K562 (cell line): Measurements from ENCODE around the gene SLC17A2. TPM values are rescaled to one million over a fixed set of nuclear protein-coding genes. Genes with fewer than 3 reads are reported as not detected.

Source experiments
- ATAC-seq: fragments of 200-7000 bp; cut with Tn5 transposase; 3 replicates; pipeline ENCODE4 v1.9.1; 2020; ENCODE audit warnings: moderate library complexity
- BruUV-seq: library from RNA; stranded (reverse); fragments of 400-500 nt; replicated peaks from 2 replicates; lab custom pipeline; 2021; lab: Mats Ljungman, UMichigan
- CTCF ChIA-PET: fragments of 300-600 bp; formaldehyde crosslinking; extraction: SDS; loops from one replicate; lab custom pipeline; 2021; ENCODE audit warnings: low intra/inter-chr PET ratio; lab: Yijun Ruan, JAX
- POLR2A ChIA-PET: fragments of 300-600, 350-650 bp; sonication (Branson Sonifier 250); formaldehyde crosslinking; extraction: SDS; loops from one replicate; lab custom pipeline; 2021; ENCODE audit warnings: antibody characterized with exemption, inconsistent platforms; lab: Yijun Ruan, JAX
- DNase-seq, 4 experiments: peaks; one replicate each; pipeline versions ENCODE4 v3.0.0 to v3.0.0-alpha.2; 2011 to 2018; ENCODE audit warnings: low spot score in 3 of 4, mixed read lengths in 3 of 4; ENCODE audit errors: extremely low read depth in 1 of 4
- FAIRE-seq: peaks from 2 replicates; lab custom pipeline; 2011; peaks lifted over from hg19 to GRCh38; lab: Jason Lieb, UNC
- H2AFZ ChIP-seq: 2 replicates; pipeline ENCODE4 v1.6.0; 2011; ENCODE audit warnings: low read depth, low read length, control low read depth, inconsistent platforms
- H3K27ac ChIP-seq: fragments of 200-600 bp; 3 replicates; pipeline ENCODE4 v1.8.0; 2011; ENCODE audit warnings: low read depth, mild to moderate bottlenecking, control low read depth, inconsistent platforms, low read length, moderate library complexity, mixed read lengths; ENCODE audit errors: extremely low read depth
- H3K27me3 ChIP-seq, 2 experiments: fragments of 300-600 bp in 1 of 2; 2 replicates in 1 of 2; 3 replicates in 1 of 2; pipeline versions ENCODE4 v1.6.0 to v1.8.0; 2011; ENCODE audit warnings: inconsistent platforms in 2 of 2, low read length in 2 of 2, mild to moderate bottlenecking in 1 of 2, mixed read lengths in 1 of 2, moderate library complexity in 1 of 2; ENCODE audit not compliant: control insufficient read depth in 2 of 2, insufficient read depth in 2 of 2
- H3K36me3 ChIP-seq: fragments of 300-600 bp; 3 replicates; pipeline ENCODE4 v1.8.0; 2011; ENCODE audit warnings: mild to moderate bottlenecking, low read length, inconsistent platforms; ENCODE audit not compliant: control insufficient read depth, insufficient read depth
- H3K4me1 ChIP-seq, 2 experiments: fragments of 200-600 bp in 1 of 2; replicated peaks in 1 of 2; 2 replicates in 1 of 2; 3 replicates in 1 of 2; pipeline versions ENCODE4 v1.5.1 to v1.8.0; 2011; ENCODE audit warnings: inconsistent platforms in 2 of 2, low read length in 2 of 2, mild to moderate bottlenecking in 1 of 2, mixed read lengths in 1 of 2, moderate library complexity in 1 of 2; ENCODE audit not compliant: control insufficient read depth in 2 of 2, insufficient read depth in 2 of 2
- H3K4me2 ChIP-seq: 2 replicates; pipeline ENCODE4 v1.6.1; 2011; ENCODE audit warnings: low read length, control low read depth, inconsistent platforms, mixed read lengths; ENCODE audit not compliant: insufficient read depth
- H3K4me3 ChIP-seq: fragments of 200-600 bp; sonication (generic), shearing (Covaris generic); 2 replicates; pipeline ENCODE4 v1.5.1; 2016; ENCODE audit warnings: control low read depth, inconsistent platforms
- H3K79me2 ChIP-seq: fragments of 200-600 bp; 3 replicates; pipeline ENCODE4 v1.8.0; 2011; ENCODE audit warnings: low read length, inconsistent platforms; ENCODE audit not compliant: control insufficient read depth, insufficient read depth
- H3K9ac ChIP-seq, 2 experiments: 2 replicates each; pipeline versions ENCODE4 v1.6.0 to v1.6.1; 2011; ENCODE audit warnings: low read depth in 2 of 2, low read length in 2 of 2, control low read depth in 1 of 2, inconsistent platforms in 1 of 2, mild to moderate bottlenecking in 1 of 2, mixed read lengths in 1 of 2; ENCODE audit not compliant: insufficient read depth in 1 of 2
- H3K9me1 ChIP-seq: one replicate; pipeline ENCODE4 v1.6.0; 2011; ENCODE audit warnings: inconsistent platforms, mild to moderate bottlenecking, low read length, moderate library complexity; ENCODE audit not compliant: control insufficient read depth, insufficient read depth
- H3K9me3 ChIP-seq: replicated peaks from 2 replicates; pipeline ENCODE4 v1.5.1; 2011; ENCODE audit warnings: low read depth, low read length, inconsistent platforms; ENCODE audit not compliant: control insufficient read depth, insufficient read depth
- H4K20me1 ChIP-seq: replicated peaks from 2 replicates; pipeline ENCODE4 v1.6.1; 2011; ENCODE audit warnings: low read length, inconsistent platforms, mixed read lengths; ENCODE audit not compliant: control insufficient read depth, insufficient read depth
- BCL6 ChIP-seq: fragments of 250-450 bp; sonication (Bioruptor Pico); IDR thresholded peaks from 2 replicates; pipeline ENCODE4 v1.4.0; 2020
- GATA2 ChIP-seq: sonication (generic); formaldehyde crosslinking; IDR thresholded peaks from 2 replicates; pipeline ENCODE4 v1.4.0; 2020; ENCODE audit warnings: mild to moderate bottlenecking, missing genetic modification reagents
- IFI16 ChIP-seq: fragments of 250-450 bp; sonication (Bioruptor Pico); IDR thresholded peaks from 2 replicates; pipeline ENCODE4 v2.1.2; 2022; ENCODE audit warnings: mild to moderate bottlenecking, inconsistent platforms
- MTA1 ChIP-seq: fragments of 450-650 bp; IDR thresholded peaks from 2 replicates; pipeline ENCODE4 v1.6.1; 2017; ENCODE audit warnings: borderline replicate concordance
- NR3C1 ChIP-seq: sonication (generic); formaldehyde crosslinking; IDR thresholded peaks from 2 replicates; pipeline ENCODE4 v1.8.1; 2022; ENCODE audit warnings: missing genetic modification reagents
- NR4A1 ChIP-seq, 2 experiments: fragments of 250-450 bp in 1 of 2; fragments of 450-650 bp in 1 of 2; sonication (Bioruptor Pico) in 1 of 2; IDR thresholded peaks; 2 replicates each; pipeline versions ENCODE4 v1.4.0 to v1.6.1; 2016 to 2020; ENCODE audit warnings: mild to moderate bottlenecking in 2 of 2, missing compliant biosample characterization in 1 of 2, missing genetic modification characterization in 1 of 2, moderate library complexity in 1 of 2
- RAD51 ChIP-seq: fragments of 450-650 bp; IDR thresholded peaks from 2 replicates; pipeline ENCODE4 v1.7.1; 2016; ENCODE audit warnings: low read depth, mild to moderate bottlenecking, borderline replicate concordance
- TFAM ChIP-seq: fragments of 250-450 bp; sonication (Bioruptor Pico); conservative IDR thresholded peaks from 2 replicates; pipeline ENCODE4 v1.5.0; 2021; ENCODE audit warnings: mild to moderate bottlenecking, moderate library complexity
- THRAP3 ChIP-seq: fragments of 450-650 bp; IDR thresholded peaks from 2 replicates; pipeline ENCODE4 v1.6.1; 2016; ENCODE audit warnings: mild to moderate bottlenecking, inconsistent platforms, borderline replicate concordance
- ZNF778 ChIP-seq: fragments of 450-650 bp; formaldehyde crosslinking; IDR thresholded peaks from 2 replicates; pipeline ENCODE4 v1.4.0; 2020; ENCODE audit warnings: mild to moderate bottlenecking, moderate library complexity
- WGBS: fragments of 100-300 bp; shearing (Covaris generic); methylation state at CpG from one replicate; pipeline ENCODE4 v1.1.6; 2016; ENCODE audit warnings: low coverage, mixed read lengths; ENCODE audit not compliant: insufficient coverage; ENCODE audit errors: missing lambda C conversion rate; 5-methylcytosine and 5-hydroxymethylcytosine counted together
- in situ Hi-C: fragments of 300-500 bp; cut with MboI; formaldehyde crosslinking; loops from 4 replicates; pipeline ENCODE4 v1.15.0; 2018; ENCODE audit warnings: inconsistent platforms, mixed read lengths
- intact Hi-C: fragments of 100-400 bp; cut with micrococcal nuclease; formaldehyde crosslinking; loops from 2 replicates; pipeline ENCODE4 v1.14.2; 2022
- polyA plus RNA-seq, 8 experiments: library from polyadenylated mRNA; depleted of rRNA in 4 of 8; stranded (reverse) in 5 of 8; unstranded in 3 of 8; fragments of >200 nt; fragmentation: Nextera tagmentation in 2 of 8; fragmentation: Illumina TruSeq in 1 of 8; extraction: Ambion mirVana in 2 of 8; extraction: Trizol in 1 of 8; gene quantifications; 2 replicates each; pipeline versions ENCODE4 v1.2.1 to v1.2.3, GENCODE V29; 2011 to 2014; ENCODE audit warnings: inconsistent platforms in 1 of 8, missing spikeins in 1 of 8
- total RNA-seq, 7 experiments: library from RNA; depleted of rRNA in 6 of 7; stranded (reverse); fragments of >200 nt in 6 of 7; fragmentation: Illumina TruSeq in 2 of 7; extraction: Trizol in 2 of 7; gene quantifications; 2 replicates each; pipeline versions ENCODE4 v1.2.1 to v1.2.3, GENCODE V29; 2011 to 2021; ENCODE audit warnings: low replicate concordance in 1 of 7
- TF ChIP-seq, protein P1 (sequence below): fragments of 450-650 bp; IDR thresholded peaks from 2 replicates; pipeline ENCODE4 v1.6.1; 2016; ENCODE audit warnings: low read depth
- TF ChIP-seq, protein P2 (sequence below): sonication (generic); formaldehyde crosslinking; IDR thresholded peaks from 2 replicates; pipeline ENCODE4 v1.8.1; 2023; ENCODE audit warnings: mild to moderate bottlenecking, missing genetic modification reagents

The SLC17A2 gene
- total and polyA plus RNA-seq, 9 of the 15 experiments (the other 6 are each of a cell fraction or from before 2014, with no cell fraction given) = not detected

DNA sequence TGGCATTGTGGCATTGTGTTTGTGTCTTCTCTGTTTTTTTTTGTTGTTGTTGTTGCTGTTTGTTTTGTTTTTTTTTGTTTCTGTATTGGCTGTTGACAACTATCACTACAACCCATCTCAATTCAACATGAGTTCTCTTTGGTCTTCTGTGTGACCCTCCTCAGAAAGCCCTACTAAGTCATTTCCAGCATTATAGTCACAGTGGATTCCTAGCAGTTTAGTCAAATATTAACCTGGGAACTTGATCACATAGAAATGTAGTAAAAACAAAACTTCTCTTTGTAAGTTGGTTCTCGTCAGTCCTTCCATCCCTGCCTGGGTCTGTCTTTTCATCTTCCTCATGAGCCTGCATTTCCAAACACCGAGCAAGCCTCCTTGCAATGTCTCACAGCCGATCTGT lies 16.8 kb downstream of the SLC17A2 start:
- H3K9me1 ChIP-seq = no peaks in the 10 kb centered on the region
- no peaks in the 10 kb centered on the region for H3K9me3 ChIP-seq
- FAIRE-seq (no peak), DNase-seq (no peak), ATAC-seq (no peak)
- POLR2A ChIA-PET = no interaction called here
- CTCF ChIA-PET = no interaction called here
- no peaks in the 10 kb centered on the region for H3K27me3 ChIP-seq
- no peak overlapping the region for H3K4me2 ChIP-seq
- intact Hi-C loops (no loop called here), in situ Hi-C loops (no loop called here)
- WGBS = 13% methylated on average over 3 of the region's 3 CpGs
- H2AFZ ChIP-seq = no peak overlapping the region
- no peaks in the 10 kb centered on the region for H3K36me3 ChIP-seq
- H3K4me3 ChIP-seq = no peak overlapping the region
- H4K20me1 ChIP-seq = no peaks in the 10 kb centered on the region
- H3K4me1 ChIP-seq = peaks cover 0 to 9% of the 10 kb centered on the region in 2 experiments; a peak in 2 of 5 replicates
- H3K79me2 ChIP-seq = no peaks in the 10 kb centered on the region
- no peak overlapping the region for H3K27ac ChIP-seq
- no peak overlapping the region for H3K9ac ChIP-seq
- no TSS peak for BruUV-seq
- TF ChIP-seq, protein P1, sequence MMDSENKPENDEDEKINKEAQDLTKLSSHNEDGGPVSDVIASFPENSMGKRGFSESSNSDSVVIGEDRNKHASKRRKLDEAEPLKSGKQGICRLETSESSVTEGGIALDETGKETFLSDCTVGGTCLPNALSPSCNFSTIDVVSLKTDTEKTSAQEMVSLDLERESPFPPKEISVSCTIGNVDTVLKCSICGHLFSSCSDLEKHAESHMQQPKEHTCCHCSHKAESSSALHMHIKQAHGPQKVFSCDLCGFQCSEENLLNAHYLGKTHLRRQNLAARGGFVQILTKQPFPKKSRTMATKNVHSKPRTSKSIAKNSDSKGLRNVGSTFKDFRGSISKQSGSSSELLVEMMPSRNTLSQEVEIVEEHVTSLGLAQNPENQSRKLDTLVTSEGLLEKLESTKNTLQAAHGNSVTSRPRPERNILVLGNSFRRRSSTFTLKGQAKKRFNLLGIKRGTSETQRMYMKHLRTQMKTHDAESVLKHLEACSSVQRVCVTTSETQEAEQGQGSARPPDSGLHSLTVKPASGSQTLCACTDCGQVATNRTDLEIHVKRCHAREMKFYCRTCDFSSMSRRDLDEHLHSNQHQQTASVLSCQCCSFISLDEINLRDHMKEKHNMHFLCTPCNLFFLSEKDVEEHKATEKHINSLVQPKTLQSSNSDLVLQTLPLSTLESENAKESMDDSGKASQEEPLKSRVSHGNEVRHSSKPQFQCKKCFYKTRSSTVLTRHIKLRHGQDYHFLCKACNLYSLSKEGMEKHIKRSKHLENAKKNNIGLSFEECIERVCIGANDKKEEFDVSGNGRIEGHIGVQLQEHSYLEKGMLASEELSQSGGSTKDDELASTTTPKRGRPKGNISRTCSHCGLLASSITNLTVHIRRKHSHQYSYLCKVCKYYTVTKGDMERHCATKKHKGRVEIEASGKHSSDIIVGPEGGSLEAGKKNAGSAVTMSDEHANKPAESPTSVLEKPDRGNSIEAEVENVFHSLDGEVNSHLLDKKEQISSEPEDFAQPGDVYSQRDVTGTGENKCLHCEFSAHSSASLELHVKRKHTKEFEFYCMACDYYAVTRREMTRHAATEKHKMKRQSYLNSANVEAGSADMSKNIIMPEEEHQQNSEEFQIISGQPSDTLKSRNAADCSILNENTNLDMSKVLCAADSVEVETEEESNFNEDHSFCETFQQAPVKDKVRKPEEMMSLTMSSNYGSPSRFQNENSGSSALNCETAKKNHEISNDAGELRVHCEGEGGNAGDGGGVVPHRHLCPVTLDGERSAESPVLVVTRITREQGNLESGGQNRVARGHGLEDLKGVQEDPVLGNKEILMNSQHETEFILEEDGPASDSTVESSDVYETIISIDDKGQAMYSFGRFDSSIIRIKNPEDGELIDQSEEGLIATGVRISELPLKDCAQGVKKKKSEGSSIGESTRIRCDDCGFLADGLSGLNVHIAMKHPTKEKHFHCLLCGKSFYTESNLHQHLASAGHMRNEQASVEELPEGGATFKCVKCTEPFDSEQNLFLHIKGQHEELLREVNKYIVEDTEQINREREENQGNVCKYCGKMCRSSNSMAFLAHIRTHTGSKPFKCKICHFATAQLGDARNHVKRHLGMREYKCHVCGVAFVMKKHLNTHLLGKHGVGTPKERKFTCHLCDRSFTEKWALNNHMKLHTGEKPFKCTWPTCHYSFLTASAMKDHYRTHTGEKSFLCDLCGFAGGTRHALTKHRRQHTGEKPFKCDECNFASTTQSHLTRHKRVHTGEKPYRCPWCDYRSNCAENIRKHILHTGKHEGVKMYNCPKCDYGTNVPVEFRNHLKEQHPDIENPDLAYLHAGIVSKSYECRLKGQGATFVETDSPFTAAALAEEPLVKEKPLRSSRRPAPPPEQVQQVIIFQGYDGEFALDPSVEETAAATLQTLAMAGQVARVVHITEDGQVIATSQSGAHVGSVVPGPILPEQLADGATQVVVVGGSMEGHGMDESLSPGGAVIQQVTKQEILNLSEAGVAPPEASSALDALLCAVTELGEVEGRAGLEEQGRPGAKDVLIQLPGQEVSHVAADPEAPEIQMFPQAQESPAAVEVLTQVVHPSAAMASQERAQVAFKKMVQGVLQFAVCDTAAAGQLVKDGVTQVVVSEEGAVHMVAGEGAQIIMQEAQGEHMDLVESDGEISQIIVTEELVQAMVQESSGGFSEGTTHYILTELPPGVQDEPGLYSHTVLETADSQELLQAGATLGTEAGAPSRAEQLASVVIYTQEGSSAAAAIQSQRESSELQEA = no peak
- TF ChIP-seq TFAM (CRISPR knock-in tag) (no peak), MTA1 (no peak), RAD51 (no peak), BCL6 (CRISPR knock-in tag) (no peak), THRAP3 (no peak), NR3C1 (no peak), NR4A1 (CRISPR knock-in tag; IDR thresholded peaks at IDR 0.05) (no peak), NR4A1 (tag; IDR thresholded peaks at IDR 0.05) (no peak), ZNF778 (CRISPR knock-in tag) (no peak), IFI16 (CRISPR knock-in tag) (no peak), GATA2 (CRISPR knock-in tag) (no peak)
- TF ChIP-seq, protein P2, sequence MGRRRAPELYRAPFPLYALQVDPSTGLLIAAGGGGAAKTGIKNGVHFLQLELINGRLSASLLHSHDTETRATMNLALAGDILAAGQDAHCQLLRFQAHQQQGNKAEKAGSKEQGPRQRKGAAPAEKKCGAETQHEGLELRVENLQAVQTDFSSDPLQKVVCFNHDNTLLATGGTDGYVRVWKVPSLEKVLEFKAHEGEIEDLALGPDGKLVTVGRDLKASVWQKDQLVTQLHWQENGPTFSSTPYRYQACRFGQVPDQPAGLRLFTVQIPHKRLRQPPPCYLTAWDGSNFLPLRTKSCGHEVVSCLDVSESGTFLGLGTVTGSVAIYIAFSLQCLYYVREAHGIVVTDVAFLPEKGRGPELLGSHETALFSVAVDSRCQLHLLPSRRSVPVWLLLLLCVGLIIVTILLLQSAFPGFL (CRISPR knock-in tag) = no peak
